ENCODE data around the gene CELA3B.
"Not testable (repeated sequence)": the region's sequence is repeated elsewhere in the genome, so short reads cannot be mapped to it uniquely, and the experiment has no call there.

The CELA3B gene

GRCh38 chr1:22003959-22004358, 27.1 kb downstream of the CELA3B start:
- not testable (repeated sequence) for H3K27ac Mint-ChIP-seq; H3K36me3 Mint-ChIP-seq (ENCODE audit: low read depth); H3K9me3 Mint-ChIP-seq; H3K4me3 Mint-ChIP-seq; H3K27me3 Mint-ChIP-seq (ENCODE audit: low read depth); H3K4me1 Mint-ChIP-seq (ENCODE audit: low read depth)

DNA sequence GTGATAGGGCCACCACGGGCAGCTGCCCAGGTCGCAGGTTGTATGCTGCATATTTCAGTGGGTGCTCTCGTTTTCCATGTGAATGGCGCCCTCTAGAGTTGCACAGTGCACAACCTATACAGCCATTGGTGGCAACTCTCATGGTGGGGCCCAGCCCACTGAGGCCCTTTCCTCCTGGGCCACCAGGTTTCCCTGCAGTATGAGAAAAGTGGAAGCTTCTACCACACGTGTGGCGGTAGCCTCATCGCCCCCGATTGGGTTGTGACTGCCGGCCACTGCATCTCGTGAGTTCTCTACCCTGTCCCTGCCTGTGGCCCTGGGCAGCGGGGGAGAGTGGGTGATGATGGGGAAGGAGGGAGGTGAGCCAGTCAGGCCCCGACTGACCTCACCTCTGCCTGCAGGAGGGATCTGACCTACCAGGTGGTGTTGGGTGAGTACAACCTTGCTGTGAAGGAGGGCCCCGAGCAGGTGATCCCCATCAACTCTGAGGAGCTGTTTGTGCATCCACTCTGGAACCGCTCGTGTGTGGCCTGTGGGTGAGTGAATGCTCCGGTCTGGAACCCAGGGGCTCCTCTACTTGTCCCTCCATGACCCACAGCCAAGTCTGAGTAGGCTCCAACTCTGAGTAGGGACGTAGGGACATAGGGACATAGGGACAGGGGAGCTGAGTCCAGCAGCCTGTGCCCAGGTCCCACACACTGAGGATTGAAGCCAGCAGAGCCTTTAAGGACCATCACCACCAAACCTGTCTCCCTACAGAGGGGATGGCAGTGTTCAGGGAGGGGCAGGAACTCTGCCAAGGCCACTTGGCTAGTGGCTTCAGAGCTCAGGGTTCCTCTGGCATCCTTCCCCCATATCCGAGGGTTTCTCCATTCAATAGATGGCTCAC, 28.7 kb downstream of the CELA3B start:
- not testable (repeated sequence) for H3K27me3 Mint-ChIP-seq (ENCODE audit: low read depth); H3K27ac Mint-ChIP-seq; H3K9me3 Mint-ChIP-seq; H3K4me3 Mint-ChIP-seq; H3K4me1 Mint-ChIP-seq (ENCODE audit: low read depth); H3K36me3 Mint-ChIP-seq (ENCODE audit: low read depth)

DNA sequence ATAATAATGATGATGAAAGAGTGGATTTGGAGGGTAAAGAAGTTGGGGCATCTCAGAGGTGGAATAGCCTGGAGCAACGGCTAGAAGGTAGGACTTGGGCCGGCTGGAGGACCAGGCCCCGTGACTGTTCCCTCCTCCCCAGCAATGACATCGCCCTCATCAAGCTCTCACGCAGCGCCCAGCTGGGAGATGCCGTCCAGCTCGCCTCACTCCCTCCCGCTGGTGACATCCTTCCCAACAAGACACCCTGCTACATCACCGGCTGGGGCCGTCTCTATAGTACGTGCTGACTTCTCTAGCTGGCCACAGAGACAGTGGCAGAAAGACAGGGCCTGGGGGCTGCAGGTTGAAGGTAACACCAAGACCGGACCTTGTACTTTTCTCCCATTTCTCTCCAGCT, 29.9 kb downstream of the CELA3B start:
- H3K27me3 Mint-ChIP-seq (ENCODE audit: low read depth); H3K27ac Mint-ChIP-seq; H3K9me3 Mint-ChIP-seq; H3K4me1 Mint-ChIP-seq (ENCODE audit: low read depth); H3K4me3 Mint-ChIP-seq; H3K36me3 Mint-ChIP-seq (ENCODE audit: low read depth): not testable (repeated sequence)

GRCh38 chr1:22007262-22007661, 30.4 kb downstream of the CELA3B start:
- not testable (repeated sequence) for H3K36me3 Mint-ChIP-seq (ENCODE audit: low read depth); H3K4me3 Mint-ChIP-seq; H3K27me3 Mint-ChIP-seq (ENCODE audit: low read depth); H3K4me1 Mint-ChIP-seq (ENCODE audit: low read depth); H3K9me3 Mint-ChIP-seq; H3K27ac Mint-ChIP-seq

GRCh38 chr1:22009566-22009965, 32.7 kb downstream of the CELA3B start:
- not testable (repeated sequence) for H3K27me3 Mint-ChIP-seq (ENCODE audit: low read depth); H3K36me3 Mint-ChIP-seq (ENCODE audit: low read depth); H3K4me1 Mint-ChIP-seq (ENCODE audit: low read depth); H3K27ac Mint-ChIP-seq; H3K4me3 Mint-ChIP-seq; H3K9me3 Mint-ChIP-seq

- not testable (repeated sequence) for H3K4me3 Mint-ChIP-seq; H3K27me3 Mint-ChIP-seq (ENCODE audit: low read depth); H3K36me3 Mint-ChIP-seq (ENCODE audit: low read depth); H3K4me1 Mint-ChIP-seq (ENCODE audit: low read depth); H3K27ac Mint-ChIP-seq; H3K9me3 Mint-ChIP-seq
These were observed 35.9 kb downstream of the CELA3B start for GRCh38 chr1:22012752-22013151.

GRCh38 chr1:22014575-22015206, 37.9 kb downstream of the CELA3B start:
- not testable (repeated sequence) for H3K4me3 Mint-ChIP-seq; H3K9me3 Mint-ChIP-seq; H3K27me3 Mint-ChIP-seq (ENCODE audit: low read depth); H3K27ac Mint-ChIP-seq; H3K36me3 Mint-ChIP-seq (ENCODE audit: low read depth)
- peaks cover 14% of the 10 kb centered on the region for H3K4me1 Mint-ChIP-seq (ENCODE audit: low read depth)

- Mint-ChIP-seq H3K27me3 (ENCODE audit: low read depth) (no peaks in the 10 kb centered on the region), H3K4me3 (peak overlapping the region; percentile 52), H3K36me3 (ENCODE audit: low read depth) (no peaks in the 10 kb centered on the region), H3K9me3 (no peaks in the 10 kb centered on the region), H3K27ac (peak overlapping the region; percentile 96), H3K4me1 (ENCODE audit: low read depth) (peaks cover 21% of the 10 kb centered on the region)
These were observed 42.0 kb downstream of the CELA3B start for GRCh38 chr1:22018583-22019559.

DNA sequence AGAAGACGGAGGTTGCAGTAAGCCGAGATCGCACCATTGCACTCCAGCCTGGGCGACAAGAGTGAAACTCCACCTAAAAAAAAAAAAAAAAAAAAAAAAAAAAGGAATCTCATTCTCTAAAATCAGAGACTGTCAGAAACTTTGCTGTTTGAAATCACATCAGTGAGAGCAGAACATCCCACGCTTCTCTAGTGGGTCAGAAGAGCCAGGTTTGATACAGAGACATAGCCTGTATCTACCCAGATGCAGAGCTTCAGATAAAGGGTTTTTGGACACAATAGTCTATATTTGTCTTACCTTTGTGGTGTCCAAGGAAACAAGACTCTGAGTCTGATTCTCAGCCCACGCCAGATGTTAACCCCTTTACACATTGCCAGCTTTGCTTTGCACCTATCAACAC, 44.2 kb downstream of the CELA3B start:
- H3K9me3 Mint-ChIP-seq, result no peaks in the 10 kb centered on the region
- H3K4me3 Mint-ChIP-seq, result no peak overlapping the region
- no peak overlapping the region for H3K27ac Mint-ChIP-seq
- peaks cover 2% of the 10 kb centered on the region for H3K36me3 Mint-ChIP-seq (ENCODE audit: low read depth)
- H3K4me1 Mint-ChIP-seq (ENCODE audit: low read depth), result peaks cover 31% of the 10 kb centered on the region
- no peaks in the 10 kb centered on the region for H3K27me3 Mint-ChIP-seq (ENCODE audit: low read depth)

DNA sequence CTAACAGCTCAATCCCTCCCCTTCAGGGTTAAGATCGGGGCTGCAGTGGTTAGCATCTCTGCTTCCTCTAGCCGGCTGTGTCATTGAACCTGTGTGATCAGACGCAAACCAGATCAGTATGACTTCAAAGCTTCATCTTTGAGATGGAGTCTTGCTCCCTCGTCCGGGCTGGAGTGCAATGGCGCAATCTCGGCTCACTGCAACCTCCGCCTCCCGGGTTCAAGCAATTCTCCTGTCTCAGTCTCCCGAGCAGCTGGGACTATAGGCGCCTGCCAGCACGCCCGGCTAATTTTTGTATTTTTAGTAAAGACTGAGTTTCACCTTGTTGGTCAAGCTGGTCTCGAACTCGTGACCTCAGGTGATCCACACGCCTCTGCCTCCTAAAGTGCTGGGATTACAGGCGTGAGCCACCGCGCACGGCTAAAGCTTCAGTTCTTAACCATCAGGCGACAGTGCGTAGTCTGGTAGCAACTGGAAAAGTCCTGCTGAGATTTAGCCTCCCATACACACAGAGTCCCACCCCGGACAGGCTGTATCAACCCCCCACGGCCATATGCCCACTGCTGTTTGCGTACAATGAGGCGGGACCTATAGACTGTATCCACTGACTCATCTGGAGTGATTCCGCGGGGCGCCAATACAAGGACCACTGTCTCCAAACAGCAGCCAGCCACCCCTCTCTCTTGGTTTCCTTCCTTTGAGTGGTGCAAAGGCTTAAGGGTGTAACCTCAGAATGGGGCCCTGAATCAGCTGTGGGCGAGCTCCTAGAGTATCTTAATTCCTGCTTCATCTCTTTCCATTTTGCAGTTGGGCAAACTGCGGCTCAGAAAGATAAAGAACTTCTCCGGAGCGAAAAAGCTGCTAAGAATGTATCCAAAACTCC, 47.9 kb downstream of the CELA3B start:
- H3K9me3 Mint-ChIP-seq, result no peaks in the 10 kb centered on the region
- H3K27ac Mint-ChIP-seq, result peak overlapping the region; percentile 99
- peaks cover 6% of the 10 kb centered on the region for H3K36me3 Mint-ChIP-seq (ENCODE audit: low read depth)
- peaks cover 36% of the 10 kb centered on the region for H3K4me1 Mint-ChIP-seq (ENCODE audit: low read depth)
- peak overlapping the region; percentile 95 for H3K4me3 Mint-ChIP-seq
- H3K27me3 Mint-ChIP-seq (ENCODE audit: low read depth), result no peaks in the 10 kb centered on the region

GRCh38 chr1:22025368-22026155, 48.7 kb downstream of the CELA3B start:
- Mint-ChIP-seq H3K9me3 (no peaks in the 10 kb centered on the region), H3K4me1 (ENCODE audit: low read depth) (peaks cover 43% of the 10 kb centered on the region), H3K27ac (peak overlapping the region; percentile 99), H3K4me3 (peak overlapping the region; percentile 95), H3K36me3 (ENCODE audit: low read depth) (peaks cover 6% of the 10 kb centered on the region), H3K27me3 (ENCODE audit: low read depth) (no peaks in the 10 kb centered on the region)

GRCh38 chr1:22026924-22027289, 50.1 kb downstream of the CELA3B start:
- Mint-ChIP-seq H3K9me3 (no peaks in the 10 kb centered on the region), H3K36me3 (ENCODE audit: low read depth) (peaks cover 6% of the 10 kb centered on the region), H3K4me3 (peak overlapping the region; percentile 95), H3K27ac (peak overlapping the region; percentile 99), H3K4me1 (ENCODE audit: low read depth) (peaks cover 51% of the 10 kb centered on the region), H3K27me3 (ENCODE audit: low read depth) (no peaks in the 10 kb centered on the region)

- Mint-ChIP-seq H3K27me3 (ENCODE audit: low read depth) (no peaks in the 10 kb centered on the region), H3K36me3 (ENCODE audit: low read depth) (peaks cover 6% of the 10 kb centered on the region), H3K4me3 (no peak overlapping the region), H3K9me3 (no peaks in the 10 kb centered on the region), H3K27ac (peak overlapping the region; percentile 36), H3K4me1 (ENCODE audit: low read depth) (peaks cover 46% of the 10 kb centered on the region)
These were observed 53.2 kb downstream of the CELA3B start for GRCh38 chr1:22030057-22030456.

All from T-helper 1 cell treated with Interleukin-12 subunit alpha and Interleukin-12 subunit beta and Interleukin-4 antibody, amounts not matched to agents 30 μg/mL and 1 μg/mL, for 36 hours (primary cell).